Measurements from ENCODE around the gene NCDN. TPM values are rescaled to one million over a fixed set of nuclear protein-coding genes. Genes with fewer than 3 reads are reported as not detected.

The NCDN gene
- total RNA-seq, 2 experiments from 2014 or later, result 17.3 to 17.5 TPM

- H3K4me1 Mint-ChIP-seq (ENCODE audit: low read depth), result peaks cover 8% of the 10 kb centered on the region
- ChIA-PET POLR2A (interaction anchor here (1.1 kb wide), 1 partner anchor 9 kb away, joined by 3 read pairs; no protein-coding TSS in a partner anchor), CTCF (interaction anchor here (1.9 kb wide), 1 partner anchor 47 kb away, joined by 5 read pairs; no protein-coding TSS in a partner anchor)
- no peaks in the 10 kb centered on the region for H3K9me3 Mint-ChIP-seq
- intact Hi-C loops (cut with micrococcal nuclease), result no loop called here
- H3K27ac Mint-ChIP-seq, result no peak overlapping the region
- H3K4me3 Mint-ChIP-seq, result no peak overlapping the region
- no peak for TF ChIP-seq CTCF (IDR thresholded peaks at IDR 0.05)
- ATAC-seq (no peak), DNase-seq (no peak)
- H3K27me3 Mint-ChIP-seq, result no peaks in the 10 kb centered on the region
- H3K36me3 Mint-ChIP-seq (ENCODE audit: low read depth), result peaks cover 15% of the 10 kb centered on the region
Observed at GRCh38 chr1:35615440-35615839, 57.8 kb downstream of the NCDN start.

Other genes with a start within 250 kb of the NCDN start
- 10 to 100 TPM; 22.8 to 30.9 TPM for gene KIAA0319L, start 396 bp upstream of the NCDN start, total RNA-seq
- gene TFAP2E, start 15.5 kb downstream of the NCDN start, total RNA-seq, result under 1 TPM; 0.56 to 0.58 TPM
- gene PSMB2, start 83.7 kb downstream of the NCDN start, total RNA-seq, result 10 to 100 TPM; 92.9 to 94.2 TPM
- gene C1orf216, start 161.1 kb downstream of the NCDN start, total RNA-seq, result 10 to 100 TPM; 10.4 to 11.0 TPM
- 10 to 100 TPM; 50.8 to 52.5 TPM for gene CLSPN, start 212.2 kb downstream of the NCDN start, total RNA-seq